Measurements from ENCODE around the gene NKD1. TPM values are rescaled to one million over a fixed set of nuclear protein-coding genes. Genes with fewer than 3 reads are reported as not detected.
"Not testable (repeated sequence)": the region's sequence is repeated elsewhere in the genome, so short reads cannot be mapped to it uniquely, and the experiment has no call there.

NKD1 gene
- total RNA-seq, 1 donor, result 1.2 TPM

DNA sequence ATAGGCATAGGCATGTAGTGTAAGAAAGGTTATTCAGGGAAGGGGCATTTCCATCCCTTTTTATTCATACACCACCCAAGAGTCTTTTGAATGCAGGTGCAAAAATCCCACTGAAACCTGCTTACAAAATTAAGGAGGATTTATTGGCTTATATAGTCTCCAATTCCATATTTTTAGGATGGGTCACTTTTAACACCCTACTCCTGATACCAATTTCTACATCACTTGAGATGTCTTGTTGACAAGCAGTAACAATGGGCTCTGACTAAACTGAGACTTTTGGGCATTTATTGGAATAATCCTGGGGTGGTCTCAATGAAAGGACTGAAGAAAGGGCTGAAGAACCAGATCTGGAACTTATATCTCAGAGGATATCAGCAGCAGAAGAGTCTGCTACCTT is 18.9 kb upstream of the NKD1 start:
- Histone ChIP-seq H3K9me3 (ENCODE audit: low read depth, low read length) (no peaks in the 10 kb centered on the region), H3K27me3 (ENCODE audit: insufficient read depth, low read length) (no peaks in the 10 kb centered on the region), H3K4me1 (ENCODE audit: insufficient read depth, low read length) (no peaks in the 10 kb centered on the region), H3K4me3 (ENCODE audit: low read length) (no peak overlapping the region)

GRCh38 chr16:50530277-50531236 is 17.6 kb upstream of the NKD1 start:
- Histone ChIP-seq H3K4me3 (ENCODE audit: low read length) (no peak overlapping the region), H3K9me3 (ENCODE audit: low read depth, low read length) (no peaks in the 10 kb centered on the region), H3K27me3 (ENCODE audit: insufficient read depth, low read length) (no peaks in the 10 kb centered on the region), H3K4me1 (ENCODE audit: insufficient read depth, low read length) (no peaks in the 10 kb centered on the region)

- H3K9me3 ChIP-seq (ENCODE audit: low read depth, low read length), result no peaks in the 10 kb centered on the region
- no peaks in the 10 kb centered on the region for H3K27me3 ChIP-seq (ENCODE audit: insufficient read depth, low read length)
- no peaks in the 10 kb centered on the region for H3K4me1 ChIP-seq (ENCODE audit: insufficient read depth, low read length)
- no peak overlapping the region for H3K4me3 ChIP-seq (ENCODE audit: low read length)
Measured at GRCh38 chr16:50531359-50531758, 16.8 kb upstream of the NKD1 start.

- no peaks in the 10 kb centered on the region for H3K9me3 ChIP-seq (ENCODE audit: low read depth, low read length)
- no peak overlapping the region for H3K4me3 ChIP-seq (ENCODE audit: low read length)
- no peaks in the 10 kb centered on the region for H3K27me3 ChIP-seq (ENCODE audit: insufficient read depth, low read length)
- no peaks in the 10 kb centered on the region for H3K4me1 ChIP-seq (ENCODE audit: insufficient read depth, low read length)
Measured at GRCh38 chr16:50531901-50532300, 16.3 kb upstream of the NKD1 start.

DNA sequence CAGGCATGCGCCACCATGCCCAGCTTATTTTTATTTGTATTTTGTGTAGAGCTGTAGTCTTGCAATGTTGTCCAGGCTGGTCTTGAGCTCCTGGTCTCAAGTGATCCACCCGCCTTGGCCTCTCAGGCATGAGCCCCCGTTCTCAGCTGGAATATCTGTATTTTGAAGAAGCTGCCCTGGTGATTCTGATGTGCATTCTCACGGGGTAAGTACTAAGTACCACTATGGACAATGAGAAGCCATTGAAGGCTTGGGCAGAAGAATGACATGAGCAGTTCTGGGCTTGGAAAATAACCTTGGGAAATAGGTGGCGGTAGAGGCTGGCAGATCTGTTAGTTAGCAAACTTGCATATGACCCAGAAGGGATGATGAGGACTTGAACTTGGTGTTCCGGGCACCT is 15.6 kb upstream of the NKD1 start:
- Histone ChIP-seq H3K4me3 (ENCODE audit: low read length) (no peak overlapping the region), H3K4me1 (ENCODE audit: insufficient read depth, low read length) (no peaks in the 10 kb centered on the region), H3K27me3 (ENCODE audit: insufficient read depth, low read length) (no peaks in the 10 kb centered on the region), H3K9me3 (ENCODE audit: low read depth, low read length) (no peaks in the 10 kb centered on the region)

DNA sequence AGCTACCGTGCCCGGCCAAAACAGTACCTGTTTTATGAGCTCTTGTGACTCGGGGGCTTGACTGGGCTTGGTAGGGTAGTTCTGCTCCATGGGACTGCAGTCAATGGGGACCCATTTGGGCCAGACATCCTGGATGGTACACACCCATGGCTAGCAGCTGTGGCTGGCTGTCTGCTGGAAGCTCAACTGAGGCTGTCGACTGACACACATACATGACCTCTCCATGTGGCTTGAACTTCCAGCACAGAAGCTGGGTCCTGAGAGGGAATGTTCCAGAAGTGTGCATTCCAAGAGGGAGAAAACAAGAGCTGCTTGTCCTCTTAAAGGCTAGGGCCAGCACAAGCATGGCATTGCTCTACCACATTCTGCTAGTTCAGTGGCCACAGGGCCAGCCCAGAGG is 14.9 kb upstream of the NKD1 start:
- no peaks in the 10 kb centered on the region for H3K4me1 ChIP-seq (ENCODE audit: insufficient read depth, low read length)
- H3K9me3 ChIP-seq (ENCODE audit: low read depth, low read length), result no peaks in the 10 kb centered on the region
- no peaks in the 10 kb centered on the region for H3K27me3 ChIP-seq (ENCODE audit: insufficient read depth, low read length)
- H3K4me3 ChIP-seq (ENCODE audit: low read length), result no peak overlapping the region

DNA sequence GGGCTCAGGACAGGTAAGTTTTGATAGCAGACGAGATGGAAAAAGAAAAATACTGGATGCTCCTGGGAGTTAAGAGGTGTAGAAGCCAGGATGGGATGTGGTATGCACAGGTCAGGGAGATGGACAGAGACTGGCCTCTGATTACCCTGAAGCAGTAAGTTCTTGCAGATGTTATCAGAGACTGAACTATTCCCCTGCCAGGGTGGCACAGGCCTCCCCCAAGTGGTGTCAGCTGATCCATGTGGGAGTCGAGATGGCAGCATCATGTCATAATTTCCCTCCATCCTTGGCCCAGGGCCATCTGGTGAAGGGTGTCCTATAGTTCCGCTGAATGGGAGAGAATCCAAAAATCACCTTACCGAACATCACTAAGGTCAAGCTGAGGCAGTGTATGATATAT is 14.1 kb upstream of the NKD1 start:
- H3K4me3 ChIP-seq (ENCODE audit: low read length), result no peak overlapping the region
- H3K9me3 ChIP-seq (ENCODE audit: low read depth, low read length), result no peaks in the 10 kb centered on the region
- H3K4me1 ChIP-seq (ENCODE audit: insufficient read depth, low read length), result no peaks in the 10 kb centered on the region
- no peaks in the 10 kb centered on the region for H3K27me3 ChIP-seq (ENCODE audit: insufficient read depth, low read length)

DNA sequence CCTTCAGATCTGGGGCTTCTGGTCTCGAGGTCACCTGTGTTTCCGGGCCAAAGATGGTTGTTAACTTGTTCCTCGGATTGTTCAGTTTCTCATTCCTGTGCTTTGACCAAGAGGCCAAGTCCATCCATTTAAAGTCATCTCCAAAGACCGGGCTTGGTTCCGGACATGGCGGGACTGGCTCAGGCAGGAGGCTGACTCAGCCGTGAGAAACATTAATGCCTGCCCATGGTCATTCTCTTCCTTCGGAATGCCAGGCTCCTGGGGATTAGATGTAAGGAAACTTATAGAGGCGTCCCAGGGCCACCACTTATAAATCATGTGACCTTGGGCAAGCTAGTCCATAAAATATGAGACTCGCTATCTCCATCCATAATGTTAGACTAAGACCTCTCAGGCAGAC is 13.6 kb upstream of the NKD1 start:
- H3K27me3 ChIP-seq (ENCODE audit: insufficient read depth, low read length), result no peaks in the 10 kb centered on the region
- H3K4me1 ChIP-seq (ENCODE audit: insufficient read depth, low read length), result no peaks in the 10 kb centered on the region
- H3K4me3 ChIP-seq (ENCODE audit: low read length), result no peak overlapping the region
- no peaks in the 10 kb centered on the region for H3K9me3 ChIP-seq (ENCODE audit: low read depth, low read length)

DNA sequence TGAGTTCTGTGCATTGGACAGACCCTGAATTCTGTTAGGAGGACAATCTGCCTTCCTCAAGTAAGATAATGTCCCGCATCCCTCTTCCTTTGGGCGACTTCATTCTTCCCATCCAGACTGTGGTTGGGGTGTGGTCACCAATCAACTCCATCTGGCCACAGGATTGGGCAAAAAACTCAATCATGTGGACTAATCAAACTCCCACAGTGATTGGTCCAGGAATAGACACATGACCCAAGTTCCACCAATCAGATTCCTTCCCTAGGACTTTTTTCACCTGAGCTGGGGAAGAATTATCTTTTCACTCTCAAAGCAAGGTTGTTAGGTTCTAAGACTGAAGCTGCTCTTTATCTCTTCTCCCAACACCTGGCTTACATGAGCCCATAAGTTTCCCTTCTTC is 13.2 kb upstream of the NKD1 start:
- Histone ChIP-seq H3K4me3 (ENCODE audit: low read length) (no peak overlapping the region), H3K4me1 (ENCODE audit: insufficient read depth, low read length) (no peaks in the 10 kb centered on the region), H3K9me3 (ENCODE audit: low read depth, low read length) (no peaks in the 10 kb centered on the region), H3K27me3 (ENCODE audit: insufficient read depth, low read length) (no peaks in the 10 kb centered on the region)

DNA sequence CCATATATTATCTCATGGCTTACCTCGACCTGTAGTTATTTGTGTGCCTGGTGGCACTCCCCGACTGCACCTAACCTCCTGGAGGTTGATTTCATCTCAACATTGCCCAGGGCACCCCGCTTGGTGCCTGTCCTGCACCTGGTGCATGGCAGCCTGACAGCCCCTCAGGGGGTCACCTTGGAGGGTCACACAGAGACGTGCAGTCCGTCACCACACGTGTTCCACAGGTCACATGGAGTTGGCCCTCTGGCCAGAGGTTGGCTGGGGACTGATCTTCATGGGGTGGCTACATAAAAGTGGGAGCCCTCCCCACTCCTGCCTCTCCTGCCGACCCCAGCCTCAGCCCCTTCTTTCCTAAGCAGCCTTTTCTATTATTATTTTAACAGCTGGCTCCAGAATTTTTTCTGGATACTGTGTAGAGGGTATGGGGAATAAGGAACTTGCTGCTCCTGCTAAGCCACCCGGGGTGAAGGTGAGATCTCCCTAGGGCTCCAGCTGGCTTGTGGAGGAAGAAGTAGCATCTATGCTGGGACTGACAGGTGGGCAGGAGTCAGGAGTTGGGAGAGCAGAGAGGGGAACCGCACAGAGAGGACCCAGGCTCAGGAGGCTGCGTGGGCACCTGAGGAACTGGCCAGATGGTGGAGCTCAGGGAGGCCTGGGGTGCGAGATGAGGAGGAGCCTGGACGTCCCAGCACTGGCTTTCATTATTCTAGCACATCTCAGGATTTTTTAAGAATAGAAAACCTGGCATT is 12.5 kb upstream of the NKD1 start:
- Histone ChIP-seq H3K4me3 (ENCODE audit: low read length) (no peak overlapping the region), H3K27me3 (ENCODE audit: insufficient read depth, low read length) (no peaks in the 10 kb centered on the region), H3K4me1 (ENCODE audit: insufficient read depth, low read length) (no peaks in the 10 kb centered on the region), H3K9me3 (ENCODE audit: low read depth, low read length) (no peaks in the 10 kb centered on the region)

GRCh38 chr16:50536258-50536645 is 11.9 kb upstream of the NKD1 start:
- H3K4me3 ChIP-seq (ENCODE audit: low read length); H3K9me3 ChIP-seq (ENCODE audit: low read depth, low read length); H3K27me3 ChIP-seq (ENCODE audit: insufficient read depth, low read length); H3K4me1 ChIP-seq (ENCODE audit: insufficient read depth, low read length): not testable (repeated sequence)

GRCh38 chr16:50537533-50538290 is 10.5 kb upstream of the NKD1 start:
- H3K4me3 ChIP-seq (ENCODE audit: low read length), result no peak overlapping the region
- H3K27me3 ChIP-seq (ENCODE audit: insufficient read depth, low read length), result no peaks in the 10 kb centered on the region
- H3K4me1 ChIP-seq (ENCODE audit: insufficient read depth, low read length), result no peaks in the 10 kb centered on the region
- no peaks in the 10 kb centered on the region for H3K9me3 ChIP-seq (ENCODE audit: low read depth, low read length)

DNA sequence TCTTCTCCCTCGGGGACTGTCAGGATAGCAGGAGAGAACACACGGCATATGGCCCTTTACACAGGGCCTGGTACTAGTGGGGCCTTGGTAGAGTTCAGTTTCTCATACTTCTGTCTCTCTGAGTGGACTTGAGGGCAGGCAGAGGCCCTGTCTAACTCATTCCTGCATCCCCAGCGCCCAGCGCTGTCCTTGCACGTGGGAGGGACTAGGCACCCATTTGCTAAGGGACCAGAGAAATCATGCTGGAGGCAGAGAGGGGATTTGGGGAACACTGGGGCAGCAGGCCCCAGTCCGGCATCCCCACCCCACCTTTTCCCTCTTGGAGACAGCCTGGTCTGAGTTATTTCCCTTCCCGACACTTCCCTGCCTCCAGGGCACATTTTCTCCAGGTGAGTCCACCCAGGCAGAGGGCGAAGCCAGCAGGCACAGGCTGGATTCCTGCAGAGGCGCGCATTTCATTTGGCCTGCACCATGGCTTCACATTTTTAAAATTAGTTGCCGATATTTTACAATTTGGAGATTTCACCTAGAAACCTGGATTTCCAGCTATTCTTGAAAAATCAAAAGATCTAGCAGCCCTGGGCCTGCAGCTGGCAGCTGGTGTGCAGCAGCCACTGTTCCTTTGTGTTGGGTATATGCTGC is 9.7 kb upstream of the NKD1 start:
- no peaks in the 10 kb centered on the region for H3K27me3 ChIP-seq (ENCODE audit: insufficient read depth, low read length)
- no peaks in the 10 kb centered on the region for H3K9me3 ChIP-seq (ENCODE audit: low read depth, low read length)
- no peaks in the 10 kb centered on the region for H3K4me1 ChIP-seq (ENCODE audit: insufficient read depth, low read length)
- H3K4me3 ChIP-seq (ENCODE audit: low read length), result no peak overlapping the region

GRCh38 chr16:50539053-50539695 is 9.0 kb upstream of the NKD1 start:
- peaks cover 2% of the 10 kb centered on the region for H3K27me3 ChIP-seq (ENCODE audit: insufficient read depth, low read length)
- no peaks in the 10 kb centered on the region for H3K4me1 ChIP-seq (ENCODE audit: insufficient read depth, low read length)
- H3K4me3 ChIP-seq (ENCODE audit: low read length), result no peak overlapping the region
- no peaks in the 10 kb centered on the region for H3K9me3 ChIP-seq (ENCODE audit: low read depth, low read length)

Data from mononuclear cell (primary cell).